GM21381 (cell line): Measurements from ENCODE around the gene LMOD2.

Source experiments
- ATAC-seq: cut with Tn5 transposase; IDR thresholded peaks from one replicate; pipeline ENCODE4 v1.9.1; 2021; ENCODE audit warnings: mild to moderate bottlenecking, moderate library complexity; ENCODE audit not compliant: unreplicated experiment

LMOD2 gene

GRCh38 chr7:123669485-123669884 is 13.8 kb downstream of the LMOD2 start:
- no peak for ATAC-seq

DNA sequence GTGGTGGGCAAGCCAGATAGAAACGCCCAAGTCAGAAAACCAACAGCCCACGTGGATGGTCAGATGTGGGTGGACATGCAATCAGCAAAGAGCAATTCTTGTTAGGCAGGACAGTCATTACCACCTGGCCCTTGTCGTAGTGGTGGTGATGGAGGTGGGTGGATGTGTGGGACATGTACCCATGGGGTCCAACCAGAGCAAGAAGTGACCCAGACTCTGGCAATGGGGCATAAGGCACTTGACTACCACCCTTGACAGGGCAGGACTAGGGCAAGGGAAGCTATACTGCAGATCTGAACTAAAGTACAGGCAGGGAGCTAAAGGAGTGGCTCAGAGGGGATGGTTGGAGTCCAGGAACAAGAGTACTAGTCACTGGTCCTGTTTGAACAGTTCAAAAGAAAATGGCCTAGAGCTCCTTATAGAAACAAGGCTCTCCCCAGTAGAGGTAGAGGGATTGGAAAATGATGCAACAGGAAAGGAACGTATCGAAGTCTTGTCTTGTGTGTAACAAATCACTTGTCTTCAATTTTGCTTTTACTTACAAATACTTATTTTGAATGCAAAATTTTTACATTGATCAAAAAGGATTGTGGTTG is 17.6 kb downstream of the LMOD2 start:
- ATAC-seq = no peak

DNA sequence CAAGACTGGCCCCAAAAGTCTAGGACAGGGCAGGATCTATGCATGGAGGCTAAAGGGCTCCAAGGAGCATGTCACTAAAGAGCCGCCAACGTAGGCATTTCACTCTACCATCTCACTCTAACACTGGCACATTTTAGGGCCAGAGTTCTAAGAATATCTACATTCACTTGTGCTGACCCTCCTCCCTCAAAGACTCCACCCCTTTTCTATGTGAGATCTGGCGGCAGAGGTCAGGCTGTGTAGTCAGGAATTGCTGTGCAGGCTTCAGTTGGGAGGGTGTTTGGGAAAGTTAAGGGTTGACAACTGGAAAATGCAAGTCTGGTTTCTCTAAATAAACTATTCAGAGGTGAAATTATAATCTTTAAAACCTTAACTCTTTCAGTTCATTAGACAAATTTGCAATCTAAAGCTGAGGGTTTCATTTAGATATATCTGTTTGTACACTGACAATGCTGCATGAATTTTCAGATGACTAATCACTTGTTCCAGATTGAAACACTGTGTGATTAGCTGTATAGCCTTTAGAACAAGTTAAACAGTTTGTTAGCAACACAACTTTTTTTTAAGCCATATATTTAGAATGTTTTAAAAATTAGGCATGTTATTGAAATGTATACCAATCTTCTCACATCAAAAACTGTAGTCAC is 18.2 kb downstream of the LMOD2 start:
- no peak for ATAC-seq

- ATAC-seq = no peak
Measured at GRCh38 chr7:123674399-123675180, 18.9 kb downstream of the LMOD2 start.

GRCh38 chr7:123675181-123675473 is 19.5 kb downstream of the LMOD2 start:
- ATAC-seq = no peak

DNA sequence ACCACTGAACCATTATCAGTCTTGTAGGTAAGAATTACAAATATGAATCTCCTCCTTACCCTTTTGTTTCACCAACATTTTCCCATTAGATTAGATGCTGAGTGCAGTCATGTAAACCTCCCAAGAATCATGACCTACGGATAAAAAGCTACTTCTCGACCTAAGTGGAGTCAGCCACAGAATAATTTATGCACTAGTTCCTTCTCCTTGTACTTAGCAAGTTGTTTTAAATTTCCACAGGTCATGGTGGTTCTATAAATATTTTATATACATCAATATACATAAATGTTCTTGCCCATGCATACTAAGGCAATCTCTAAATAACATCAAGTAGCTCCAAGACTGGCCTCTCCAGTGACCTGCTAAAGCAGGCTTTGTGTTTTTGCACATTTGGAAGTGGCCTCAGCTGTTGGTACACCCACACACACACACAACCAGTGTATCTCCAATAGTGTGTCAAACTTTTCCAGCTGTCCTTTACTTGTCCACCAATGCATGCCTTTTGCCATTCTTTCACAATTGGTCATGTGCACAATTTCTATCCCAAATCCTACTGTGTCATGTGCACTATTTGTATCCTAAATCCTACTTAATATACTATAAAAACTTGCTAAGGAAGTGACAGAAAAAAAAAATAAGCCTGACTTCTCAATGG is 21.5 kb downstream of the LMOD2 start:
- no peak for ATAC-seq

DNA sequence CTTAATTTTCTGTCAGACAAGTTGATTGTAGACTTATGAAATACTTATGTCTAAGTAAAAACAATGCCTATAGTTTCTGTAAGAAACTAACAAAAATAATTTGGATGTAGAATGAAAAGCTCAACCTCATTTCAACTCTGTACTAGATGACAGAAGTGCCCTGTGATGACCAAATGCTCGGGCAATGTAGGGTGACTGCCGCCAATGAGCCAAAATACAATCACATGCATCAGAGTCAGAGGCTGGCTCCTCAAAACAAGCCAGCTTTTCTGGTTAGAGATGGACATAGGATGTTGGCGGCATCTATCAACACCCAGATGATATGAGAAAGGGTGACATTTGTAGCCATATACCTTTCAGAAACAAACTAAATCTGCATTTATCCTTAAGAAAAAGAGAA is 23.9 kb downstream of the LMOD2 start:
- ATAC-seq = no peak

- ATAC-seq = no peak
Measured at GRCh38 chr7:123680580-123680979, 24.9 kb downstream of the LMOD2 start.

GRCh38 chr7:123681561-123681960 is 25.9 kb downstream of the LMOD2 start:
- no peak for ATAC-seq

GRCh38 chr7:123682690-123683089 is 27.0 kb downstream of the LMOD2 start:
- ATAC-seq = no peak

DNA sequence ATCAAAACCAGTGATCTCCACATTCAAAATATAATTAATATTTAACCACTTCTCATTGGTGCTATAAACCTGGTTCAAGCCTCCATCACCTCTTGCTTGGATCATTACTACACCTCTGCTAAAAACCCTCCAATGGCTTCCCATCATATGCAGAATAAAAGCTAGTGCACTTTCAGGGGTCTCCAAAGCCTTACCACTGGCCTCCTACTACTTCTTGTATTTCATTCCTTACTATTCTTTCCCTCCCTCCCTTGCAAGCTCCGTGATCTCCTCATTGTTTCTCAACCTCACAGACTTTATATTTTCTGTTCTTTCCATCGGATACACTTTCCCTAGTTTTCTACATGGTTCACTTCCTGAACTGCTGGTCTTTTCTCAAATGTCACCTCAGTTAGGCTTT is 31.5 kb downstream of the LMOD2 start:
- ATAC-seq = no peak

DNA sequence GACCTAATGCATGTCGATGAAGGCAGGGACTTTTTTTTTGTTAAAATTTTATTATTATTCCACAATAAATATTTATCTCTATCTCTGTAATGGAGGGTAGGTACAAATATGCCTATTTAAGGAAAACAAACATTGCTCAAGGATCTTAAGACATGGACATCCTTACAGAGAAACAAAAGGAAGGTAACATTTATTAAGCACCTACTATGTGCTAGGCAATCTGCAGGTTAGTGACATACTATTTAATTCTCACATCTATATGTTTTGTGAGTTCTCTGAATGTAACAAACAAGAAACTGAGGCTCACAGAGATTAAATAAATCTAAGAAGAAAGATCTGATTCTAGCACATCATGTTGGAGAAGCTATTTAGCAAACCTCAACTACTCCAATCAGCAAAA is 32.1 kb downstream of the LMOD2 start:
- ATAC-seq = no peak

- no peak for ATAC-seq
Measured at GRCh38 chr7:123689250-123689649, 33.6 kb downstream of the LMOD2 start.

DNA sequence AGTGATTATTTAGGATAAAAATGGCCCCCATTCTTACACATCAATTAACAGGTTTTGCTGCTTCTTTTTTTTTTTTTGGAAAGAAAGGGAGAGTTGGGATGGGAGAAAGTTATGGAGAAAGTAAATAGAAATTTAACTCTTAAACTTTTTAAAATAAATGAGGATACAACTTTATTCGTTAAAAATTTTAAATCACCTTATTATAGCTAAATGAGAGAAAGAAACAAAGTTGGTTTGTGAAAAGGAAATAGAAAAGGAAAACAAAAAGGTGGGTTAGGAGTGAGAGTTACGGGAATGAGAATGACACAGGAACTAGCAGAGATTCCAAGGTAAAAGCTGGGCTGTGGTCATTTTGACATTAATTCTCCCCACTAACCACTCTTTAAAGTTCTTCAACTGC is 34.9 kb downstream of the LMOD2 start:
- ATAC-seq = no peak

DNA sequence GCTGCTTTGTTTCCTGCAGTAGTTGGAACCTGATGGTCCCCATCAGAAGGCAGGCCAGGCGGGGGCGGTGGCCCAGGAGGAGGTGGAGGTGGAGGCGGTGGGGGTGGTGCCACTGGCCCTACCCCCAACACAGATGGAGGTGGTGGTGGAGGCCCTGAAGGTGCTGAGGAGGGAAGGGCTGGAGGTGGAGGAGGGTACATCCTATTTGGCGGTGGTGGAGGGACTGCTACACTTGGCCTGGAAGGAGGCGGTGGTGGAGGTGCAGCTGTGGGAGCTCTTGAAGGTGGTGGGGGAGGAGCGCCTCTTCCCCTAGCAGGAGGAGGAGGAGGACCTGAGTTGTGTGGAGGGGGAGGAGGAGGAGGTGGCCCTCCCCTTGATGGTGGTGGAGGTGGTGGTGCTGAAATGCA is 36.8 kb downstream of the LMOD2 start:
- ATAC-seq = no peak

DNA sequence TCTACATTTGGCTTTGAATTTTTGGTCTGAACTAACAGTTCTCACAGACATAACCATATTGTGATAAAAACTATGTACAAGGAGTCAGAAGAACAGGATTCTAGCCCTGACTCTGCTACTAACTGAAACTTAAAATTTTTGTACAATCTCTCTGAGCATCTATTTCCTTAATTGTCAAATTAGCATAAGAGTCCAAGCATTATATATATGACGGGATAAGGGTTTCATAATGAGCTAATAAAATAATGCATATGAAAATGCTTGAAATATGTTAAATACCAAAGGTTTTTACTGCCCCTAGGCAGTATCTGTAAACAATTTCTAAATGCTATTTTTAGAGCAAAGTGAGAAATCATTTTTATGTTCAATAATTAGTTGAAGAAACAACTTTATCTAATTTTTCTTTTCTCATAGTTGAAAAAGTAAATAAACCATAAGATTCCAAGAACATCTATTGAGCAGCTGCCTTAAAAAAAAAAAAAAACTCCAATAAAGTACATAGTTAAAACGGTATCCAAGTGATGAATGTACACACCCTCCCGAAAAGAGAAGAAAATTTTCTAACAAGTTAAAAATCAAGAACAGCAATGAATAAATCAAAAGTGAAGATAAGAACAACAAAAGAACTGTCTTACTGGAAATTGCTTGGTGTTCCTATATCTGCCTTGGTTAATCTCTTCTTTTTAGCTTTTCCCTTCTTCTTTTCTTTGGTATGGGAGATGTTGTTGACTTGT is 40.4 kb downstream of the LMOD2 start:
- ATAC-seq = no peak

- no peak for ATAC-seq
Measured at GRCh38 chr7:123705211-123705901, 49.7 kb downstream of the LMOD2 start.

- ATAC-seq = no peak
Measured at GRCh38 chr7:123709525-123709924, 53.9 kb downstream of the LMOD2 start.

DNA sequence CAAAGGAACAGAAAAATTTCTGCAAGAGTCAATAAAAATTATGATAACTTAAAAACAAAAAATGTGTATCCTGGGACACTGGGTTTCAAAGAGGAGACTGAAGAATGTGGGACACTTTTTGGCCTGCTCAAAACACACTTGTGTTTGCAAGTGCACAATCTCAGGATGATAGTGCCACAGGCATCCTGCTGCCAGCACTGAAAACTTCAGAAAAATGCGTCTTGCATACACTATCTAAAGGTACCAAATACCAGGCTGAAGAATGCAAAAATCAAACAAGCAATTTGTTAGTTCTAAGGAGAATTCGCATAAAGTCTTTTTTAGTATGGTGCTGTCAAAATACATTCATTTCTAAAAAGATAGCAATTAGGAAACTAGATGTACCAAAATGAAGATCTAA is 55.0 kb downstream of the LMOD2 start:
- no peak for ATAC-seq

GRCh38 chr7:123711832-123712293 is 56.2 kb downstream of the LMOD2 start:
- no peak for ATAC-seq

GRCh38 chr7:123712619-123713018 is 57.0 kb downstream of the LMOD2 start:
- no peak for ATAC-seq
